Stomach (tissue), 9 donors: ENCODE data around the gene CHD6. TPM values are rescaled to one million over a fixed set of nuclear protein-coding genes. Genes with fewer than 3 reads are reported as not detected.

Source experiments
- DNase-seq, 2 donors: peaks; one replicate each; pipeline versions ENCODE4 v3.0.0 to v3.0.0-alpha.2; 2013 to 2019
- H3K27ac ChIP-seq, 5 donors: fragments of 200-600 bp in 4 of 5; sonication (generic) in 4 of 5; one replicate each; pipeline ENCODE4 v1.5.1; 2013 to 2019; ENCODE audit warnings: mild to moderate bottlenecking in 1 of 5, moderate library complexity in 1 of 5
- H3K27me3 ChIP-seq, 3 donors: fragments of 200-600 bp; sonication (generic); one replicate each; pipeline ENCODE4 v1.5.1; 2017 to 2019; ENCODE audit warnings: mixed run types in 1 of 3
- H3K36me3 ChIP-seq, 4 donors: fragments of 200-600 bp; sonication (generic); 1 replicate in 3 of 4; 2 replicates in 1 of 4; pipeline ENCODE4 v1.5.1; 2016 to 2019
- H3K4me1 ChIP-seq, 4 donors: fragments of 200-600 bp; sonication (generic); one replicate each; pipeline ENCODE4 v1.5.1; 2016 to 2019
- H3K4me3 ChIP-seq, 4 donors: fragments of 200-600 bp; sonication (generic) in 3 of 4; one replicate each; pipeline ENCODE4 v1.5.1; 2016 to 2019; ENCODE audit warnings: mild to moderate bottlenecking in 1 of 4
- H3K9me3 ChIP-seq, 4 donors: fragments of 200-600 bp; sonication (generic); one replicate each; pipeline ENCODE4 v1.5.1; 2016 to 2019
- CTCF ChIP-seq, 7 experiments: fragments of 450-650 bp in 4 of 7; fragments of 200-600 bp in 3 of 7; sonication (generic) in 3 of 7; IDR thresholded peaks; one replicate each; pipeline ENCODE4 v1.5.1; 2016 to 2019; ENCODE audit warnings: antibody characterized with exemption in 7 of 7, control low read depth in 2 of 7, mild to moderate bottlenecking in 1 of 7
- EP300 ChIP-seq: sonication (generic); formaldehyde crosslinking; IDR thresholded peaks from one replicate; pipeline ENCODE4 v1.6.1; 2017; ENCODE audit warnings: antibody characterized with exemption
- POLR2A ChIP-seq, 4 donors: fragments of 450-650 bp; IDR thresholded peaks; one replicate each; pipeline ENCODE4 v1.6.1; 2016; ENCODE audit warnings: antibody characterized with exemption in 4 of 4, control low read depth in 2 of 4, mild to moderate bottlenecking in 1 of 4, moderate library complexity in 1 of 4
- POLR2AphosphoS5 ChIP-seq, 3 donors: sonication (generic); formaldehyde crosslinking; IDR thresholded peaks; one replicate each; pipeline ENCODE4 v1.6.1; 2016; ENCODE audit warnings: antibody characterized with exemption in 3 of 3
- WGBS, 5 donors: extraction: QIAGEN DNeasy Blood & Tissue Kit in 3 of 5; methylation state at CpG; one replicate each; pipeline versions ENCODE4 v1.1.5 to v1.1.7; 2013 to 2018; 5-methylcytosine and 5-hydroxymethylcytosine counted together
- intact Hi-C: fragments of 100-400 bp; cut with DNase I; formaldehyde crosslinking; loops from one replicate; pipeline ENCODE4 v1.15.1; 2023; ENCODE audit warnings: low total_unique reads
- polyA plus RNA-seq, 3 donors: library from polyadenylated mRNA; stranded (reverse); fragments of 200-250 nt; gene quantifications; one replicate each; pipeline ENCODE4 v1.2.3, GENCODE V29; 2013
- total RNA-seq, 5 donors: library from RNA; depleted of rRNA; stranded (reverse); fragments of >200 nt; gene quantifications; one replicate each; pipeline versions ENCODE4 v1.1.0 to v1.2.3, GENCODE V29; 2014 to 2016
- donor health status: healthy with polysubstance abuse.
- donor health status: Bipolar disorder and iron deficiency.
- donor health status: healthy.

The CHD6 gene
- total and polyA plus RNA-seq, 8 donors = 4.4 to 84.6 (median 47.5) TPM

- TF ChIP-seq EP300 (no peak), POLR2AphosphoS5 (IDR thresholded peaks at IDR 0.05) (no peak), CTCF (IDR thresholded peaks at IDR 0.05) (no peak), POLR2A (IDR thresholded peaks at IDR 0.05) (no peak)
- DNase-seq = no peak
- intact Hi-C loops = no loop called here
- Histone ChIP-seq H3K4me3 (no peak overlapping the region), H3K36me3 (peaks cover 0 to 49% (median 46%) of the 10 kb centered on the region in 4 donors), H3K4me1 (no peaks in the 10 kb centered on the region), H3K27ac (no peak overlapping the region), H3K27me3 (peaks cover 0 to 13% (median 0%) of the 10 kb centered on the region in 3 donors), H3K9me3 (no peaks in the 10 kb centered on the region)
- WGBS, 5 donors = 86 to 92% (median 91%) methylated on average over 7 of the region's 7 CpGs
These were observed 259.5 kb downstream of the CHD6 start for GRCh38 chr20:41358717-41359116.

- H3K4me3 ChIP-seq = no peak overlapping the region
- H3K9me3 ChIP-seq = no peaks in the 10 kb centered on the region
- TF ChIP-seq POLR2AphosphoS5 (IDR thresholded peaks at IDR 0.05) (no peak), CTCF (IDR thresholded peaks at IDR 0.05) (no peak), EP300 (no peak), POLR2A (IDR thresholded peaks at IDR 0.05) (no peak)
- H3K36me3 ChIP-seq = peaks cover 0 to 52% (median 47%) of the 10 kb centered on the region in 4 donors
- no peak overlapping the region for H3K27ac ChIP-seq
- intact Hi-C loops = no loop called here
- H3K27me3 ChIP-seq = peaks cover 0 to 8% (median 0%) of the 10 kb centered on the region in 3 donors
- H3K4me1 ChIP-seq = no peaks in the 10 kb centered on the region
- WGBS, 5 donors = 89 to 99% (median 93%) methylated on average over 8 to 9 of the region's 9 CpGs
- DNase-seq = no peak
These were observed 259.9 kb downstream of the CHD6 start for GRCh38 chr20:41358230-41358629.

- intact Hi-C loops = no loop called here
- no peak overlapping the region for H3K27ac ChIP-seq
- H3K27me3 ChIP-seq = peaks cover 0 to 4% (median 0%) of the 10 kb centered on the region in 3 donors
- H3K4me3 ChIP-seq = no peak overlapping the region
- TF ChIP-seq POLR2A (IDR thresholded peaks at IDR 0.05) (no peak), CTCF (IDR thresholded peaks at IDR 0.05) (no peak), EP300 (no peak), POLR2AphosphoS5 (IDR thresholded peaks at IDR 0.05) (no peak)
- 79 to 94% (median 91%) methylated on average over 7 to 11 of the region's 11 CpGs for WGBS, 5 donors
- no peaks in the 10 kb centered on the region for H3K9me3 ChIP-seq
- no peaks in the 10 kb centered on the region for H3K4me1 ChIP-seq
- H3K36me3 ChIP-seq = peaks cover 0 to 58% (median 53%) of the 10 kb centered on the region in 4 donors
- no peak for DNase-seq
These were observed 260.6 kb downstream of the CHD6 start for GRCh38 chr20:41357424-41358163.

- Histone ChIP-seq H3K4me1 (no peaks in the 10 kb centered on the region), H3K27ac (no peak overlapping the region), H3K36me3 (peaks cover 0 to 65% (median 59%) of the 10 kb centered on the region in 4 donors), H3K4me3 (no peak overlapping the region), H3K27me3 (no peaks in the 10 kb centered on the region), H3K9me3 (no peaks in the 10 kb centered on the region)
- 84 to 90% (median 88%) methylated on average over 10 to 13 of the region's 13 CpGs for WGBS, 5 donors
- intact Hi-C loops = no loop called here
- no peak for DNase-seq
- no peak for TF ChIP-seq POLR2AphosphoS5 (IDR thresholded peaks at IDR 0.05)
- no peak for TF ChIP-seq POLR2A (IDR thresholded peaks at IDR 0.05)
- TF ChIP-seq EP300 = no peak
These were observed 261.2 kb downstream of the CHD6 start for GRCh38 chr20:41356951-41357350.
